Renal cortex interstitium (tissue), 11 donors: ENCODE results near the gene ATP6V1G2. TPM values are rescaled to one million over a fixed set of nuclear protein-coding genes. Genes with fewer than 3 reads are reported as not detected.
"Not testable (repeated sequence)": the region's sequence is repeated elsewhere in the genome, so short reads cannot be mapped to it uniquely, and the experiment has no call there.

Experiments
- DNase-seq, 11 donors: peaks; one replicate each; pipeline ENCODE4 v3.0.0-alpha.2; 2013; ENCODE audit warnings: low read depth in 9 of 11, low spot score in 4 of 11; ENCODE audit errors: extremely low read depth in 1 of 11
- polyA plus RNA-seq, 3 donors: library from polyadenylated mRNA; unstranded; fragments of 120-200 nt; gene quantifications; one replicate each; pipeline ENCODE4 v1.2.1, GENCODE V29; 2013; ENCODE audit not compliant: insufficient read length in 3 of 3

The ATP6V1G2 gene
- polyA plus RNA-seq, 3 donors = 5.9 to 11.5 (median 11.0) TPM

DNA sequence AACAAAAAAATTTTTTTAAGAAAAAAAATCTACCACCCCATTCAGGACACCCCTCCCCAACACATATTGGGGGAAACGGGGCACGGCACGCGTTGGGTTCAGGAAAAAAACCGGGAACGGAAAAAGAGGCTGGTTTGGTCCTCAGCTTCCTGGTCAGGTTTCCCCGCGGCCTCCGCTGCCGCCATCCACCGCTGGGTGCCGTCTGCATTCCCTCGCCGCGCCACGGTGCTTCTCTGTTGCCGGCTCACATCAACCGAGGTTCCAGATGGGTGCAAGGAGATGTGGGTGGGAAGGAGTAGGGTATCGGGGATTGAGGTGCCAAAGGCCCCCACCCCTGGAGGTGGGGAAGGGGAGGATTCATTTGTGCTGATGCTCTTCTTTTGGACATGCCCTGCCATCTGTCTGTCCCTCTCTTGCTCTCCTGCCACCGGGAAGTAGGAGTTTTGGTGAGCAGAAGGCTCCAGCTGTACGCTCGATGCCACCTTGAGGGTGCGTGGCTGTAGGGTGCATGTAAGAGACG lies 11.8 kb downstream of the ATP6V1G2 start:
- DNase-seq = no peak

DNA sequence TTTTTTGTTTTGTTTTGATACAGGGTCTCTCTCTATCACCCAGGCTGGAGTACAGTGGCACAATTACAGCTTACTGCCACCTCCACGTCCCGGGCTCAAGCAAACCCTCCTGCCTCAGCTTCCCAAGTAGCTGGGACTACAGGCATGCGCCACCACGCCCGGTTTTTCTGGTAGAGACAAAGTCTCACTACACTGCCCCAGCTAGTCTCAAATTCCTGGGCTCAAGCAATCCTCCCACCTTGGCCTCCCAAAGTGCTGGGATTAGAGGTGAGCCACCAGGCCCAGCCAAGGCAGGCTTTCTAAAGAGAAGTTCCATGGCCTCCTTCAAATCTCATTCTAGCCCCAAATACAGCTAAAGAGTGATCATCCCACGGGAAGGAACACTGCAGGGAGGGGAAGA lies 12.4 kb downstream of the ATP6V1G2 start:
- no peak for DNase-seq

DNA sequence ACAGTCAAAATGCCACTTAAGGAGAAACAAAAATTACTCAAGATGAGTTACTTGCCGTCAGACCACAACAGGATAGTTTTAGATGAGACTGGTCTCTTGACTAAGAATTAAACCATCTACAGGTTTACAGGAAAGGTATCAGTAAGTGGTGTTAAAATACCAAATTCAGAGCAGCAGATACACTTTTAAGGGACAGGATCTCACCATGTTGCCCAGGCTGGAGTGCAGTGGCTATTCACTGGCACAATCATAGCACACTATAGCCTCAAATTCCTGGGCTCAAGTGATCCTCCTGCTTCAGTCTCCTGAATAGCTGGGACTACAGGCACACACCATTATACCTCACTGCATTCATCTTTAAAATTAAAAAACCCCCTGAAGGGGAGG lies 13.0 kb downstream of the ATP6V1G2 start:
- no peak for DNase-seq

DNA sequence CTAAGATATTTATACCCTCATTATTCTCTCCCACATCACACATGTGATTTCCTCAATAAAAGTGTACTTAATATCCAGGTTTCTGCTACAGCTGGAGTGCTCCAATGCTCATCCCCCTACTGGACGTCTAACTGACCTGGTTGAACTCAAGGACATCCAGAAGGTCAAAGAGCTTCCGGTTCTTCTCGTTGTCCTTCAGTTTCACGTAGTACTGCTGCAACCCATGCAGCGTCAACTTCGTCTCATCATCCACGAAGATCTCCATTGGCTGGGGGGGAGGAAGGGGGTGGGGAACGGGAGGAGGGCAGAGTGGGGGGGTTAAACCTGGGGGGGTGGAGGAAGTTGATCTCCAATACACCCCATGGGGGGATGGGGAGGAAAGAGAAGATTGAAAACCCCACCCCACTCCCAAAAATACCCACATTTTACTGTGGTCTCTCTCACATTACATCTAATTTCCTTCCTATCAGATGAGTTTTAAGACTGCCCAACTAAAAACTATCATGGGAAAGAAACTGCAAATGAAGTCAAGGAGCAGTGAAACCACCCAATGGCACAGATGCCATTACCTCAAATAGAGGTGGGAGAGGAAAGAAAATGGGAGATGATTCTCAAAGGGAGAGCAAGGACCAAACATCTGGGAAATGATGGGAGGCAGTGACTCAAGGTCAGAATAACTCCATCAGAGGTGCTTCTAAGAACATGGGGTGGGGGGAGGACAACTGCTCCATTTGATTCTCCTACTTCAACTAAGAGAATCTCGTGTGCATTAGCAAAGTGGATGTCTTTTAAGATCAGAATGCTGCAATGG lies 13.6 kb downstream of the ATP6V1G2 start:
- no peak for DNase-seq

DNA sequence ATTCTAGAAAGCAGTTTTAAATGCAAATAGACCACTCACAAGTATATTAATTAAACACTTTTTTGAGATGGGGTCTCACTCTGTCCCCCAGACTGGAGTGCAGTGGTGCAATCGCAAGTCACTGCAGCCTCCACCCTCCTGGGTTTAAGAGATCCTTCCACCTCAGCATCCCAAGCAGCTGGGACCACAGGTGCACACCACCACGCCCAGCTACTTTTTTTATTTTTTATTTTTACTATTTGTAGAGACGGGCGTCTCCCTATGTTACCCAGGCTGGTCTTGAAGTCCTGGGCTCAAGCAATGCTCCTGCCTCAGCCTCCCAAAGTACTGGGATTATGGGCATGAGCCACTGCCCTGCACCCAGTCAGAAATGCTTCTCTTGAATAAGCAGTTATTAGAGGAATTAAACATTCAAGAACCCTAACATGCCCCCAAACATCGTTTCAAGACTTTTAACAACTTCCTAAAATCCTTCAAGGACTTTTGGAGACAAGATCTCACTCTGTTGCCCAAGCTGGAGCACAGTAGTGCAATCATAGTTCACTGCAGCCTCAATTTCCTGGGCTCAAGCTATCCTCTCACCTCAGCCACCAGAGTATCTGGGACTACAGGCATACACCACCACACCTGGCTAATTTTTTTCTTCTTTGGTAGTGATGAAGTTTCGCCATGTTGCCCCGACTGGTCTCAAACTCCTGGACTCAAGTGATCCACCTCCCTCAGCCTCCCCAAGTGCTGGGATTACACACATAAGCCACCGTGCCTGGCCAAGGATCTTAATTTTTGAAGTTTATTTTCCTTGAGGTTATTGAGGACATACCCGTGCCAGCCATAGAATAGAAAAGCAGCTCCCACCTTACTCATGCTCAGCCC lies 14.4 kb downstream of the ATP6V1G2 start:
- DNase-seq = no peak

DNA sequence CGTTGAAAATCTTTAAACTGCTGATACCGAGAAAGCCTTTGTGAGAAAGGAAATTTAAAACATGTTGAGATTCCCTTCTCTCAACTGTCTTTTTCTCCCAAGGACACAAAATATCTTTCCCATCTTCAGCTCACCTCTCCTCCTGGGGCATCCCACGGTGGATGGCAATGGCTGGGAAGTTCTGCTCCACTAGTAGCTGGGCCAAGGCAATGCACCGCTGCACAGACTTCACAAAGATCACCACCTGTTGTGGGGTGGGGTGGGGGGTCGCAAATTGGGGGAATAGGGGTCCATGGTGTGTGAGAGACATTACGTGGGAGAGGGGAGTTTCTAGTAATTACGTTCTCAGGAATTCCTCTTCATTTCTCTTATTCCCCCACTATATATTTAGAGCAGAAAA lies 15.2 kb downstream of the ATP6V1G2 start:
- DNase-seq = no peak

DNA sequence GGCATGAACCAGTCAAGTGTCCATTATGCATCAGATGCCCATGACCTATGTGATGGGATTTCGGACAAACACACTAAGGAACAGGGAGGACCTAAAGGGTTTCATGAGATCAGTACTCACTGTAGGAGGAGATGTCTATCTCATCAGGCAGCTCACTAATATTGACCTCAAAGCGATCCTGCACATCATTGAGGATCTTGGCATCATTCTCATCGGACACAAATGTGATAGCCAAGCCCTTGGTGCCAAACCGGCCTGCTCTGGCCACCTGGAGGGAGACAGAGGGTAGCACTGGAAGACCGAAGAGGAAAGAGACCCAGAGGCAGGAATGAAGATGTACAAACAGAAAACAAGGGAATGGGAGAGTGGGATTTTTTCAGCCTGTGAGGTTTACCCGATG lies 15.7 kb downstream of the ATP6V1G2 start:
- no peak for DNase-seq

DNA sequence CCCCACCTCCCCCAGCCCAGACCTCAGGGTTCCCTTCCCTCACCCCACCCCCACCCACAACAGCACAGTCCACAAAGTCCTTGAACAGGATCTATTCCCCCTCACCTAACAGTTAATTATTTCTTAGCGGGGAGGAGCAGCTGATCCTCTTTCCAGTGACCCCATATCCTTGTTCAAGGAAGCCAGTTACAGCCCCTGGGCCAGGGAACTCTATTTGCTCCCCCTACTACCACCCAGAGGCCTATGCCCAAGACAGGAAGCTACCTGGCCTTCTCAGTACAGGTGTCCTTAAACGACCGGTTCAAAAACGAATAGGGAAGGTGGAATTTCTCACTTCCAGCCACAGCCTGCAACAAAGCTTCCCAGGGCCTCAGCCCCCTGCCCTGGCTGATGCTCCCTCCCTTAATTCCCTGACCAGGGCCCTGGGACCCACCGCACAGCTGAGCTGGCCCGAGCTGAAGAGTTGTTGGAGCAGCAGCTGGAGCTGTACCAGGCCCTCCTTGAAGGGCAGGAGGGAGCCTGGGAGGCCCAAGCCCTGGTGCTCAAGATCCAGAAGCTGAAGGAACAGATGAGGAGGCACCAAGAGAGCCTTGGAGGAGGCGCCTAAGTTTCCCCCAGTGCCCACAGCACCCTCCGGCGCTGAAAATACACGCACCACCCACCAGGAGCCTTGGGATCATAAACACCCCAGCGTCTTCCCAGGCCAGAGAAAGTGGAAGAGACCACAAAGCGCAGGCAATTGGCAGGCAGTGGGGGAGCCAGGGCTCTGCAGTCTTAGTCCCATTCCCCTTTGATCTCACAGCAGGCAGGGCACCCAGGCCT lies 16.9 kb downstream of the ATP6V1G2 start:
- peak in 1 of 11 donors; percentile 12 for DNase-seq

DNA sequence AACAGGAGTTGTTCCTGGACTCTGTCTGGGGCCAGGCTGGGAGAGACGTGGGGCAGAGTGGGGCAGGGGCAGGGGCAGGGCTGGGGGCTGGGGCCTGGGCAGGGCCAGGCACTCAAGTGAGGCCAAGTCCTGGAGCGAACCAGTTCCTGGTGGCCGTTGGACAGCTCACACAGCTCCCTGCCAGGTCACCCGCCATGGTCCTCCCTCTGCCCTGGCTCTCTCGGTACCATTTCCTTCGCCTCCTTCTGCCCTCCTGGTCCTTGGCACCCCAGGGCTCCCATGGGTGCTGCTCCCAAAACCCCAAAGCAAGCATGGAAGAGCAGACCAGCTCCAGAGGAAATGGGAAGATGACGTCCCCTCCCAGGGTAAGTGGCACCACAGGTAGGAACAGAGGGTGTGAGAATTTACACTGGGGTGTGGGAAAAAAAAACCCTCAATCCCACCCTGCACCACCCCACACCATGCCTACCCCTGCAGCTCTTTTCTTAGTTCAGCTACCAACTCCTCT lies 17.5 kb downstream of the ATP6V1G2 start, which contains the start of gene MCCD1:
Gene MCCD1 (plus strand): TSS at position 142 of the 508 bp plus-strand sequence. CDS start 53 bp downstream, at position 195.
- DNase-seq = no peak

DNA sequence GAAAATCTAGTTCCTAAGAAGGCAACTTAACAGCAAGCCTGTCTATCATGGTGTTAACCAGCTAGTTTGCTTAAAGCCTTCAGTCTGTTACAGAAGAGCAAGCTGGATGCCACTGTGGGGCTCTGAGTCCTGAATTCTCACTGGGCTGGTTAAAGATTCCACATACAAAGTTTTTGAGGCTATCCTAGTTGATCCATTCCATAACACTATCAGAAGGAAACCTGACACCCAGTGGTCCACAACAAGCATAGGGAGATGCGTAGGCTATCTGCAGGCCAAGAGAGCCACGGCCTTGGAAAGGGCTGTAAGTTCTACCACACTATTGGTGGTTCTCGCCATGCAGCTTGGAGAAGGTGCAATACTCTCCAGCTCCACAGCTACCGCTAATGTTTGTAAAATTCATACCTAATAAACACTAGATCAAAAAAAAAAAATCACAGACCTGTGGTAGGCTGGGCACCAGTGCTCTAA lies 18.1 kb downstream of the ATP6V1G2 start:
- DNase-seq = no peak

DNA sequence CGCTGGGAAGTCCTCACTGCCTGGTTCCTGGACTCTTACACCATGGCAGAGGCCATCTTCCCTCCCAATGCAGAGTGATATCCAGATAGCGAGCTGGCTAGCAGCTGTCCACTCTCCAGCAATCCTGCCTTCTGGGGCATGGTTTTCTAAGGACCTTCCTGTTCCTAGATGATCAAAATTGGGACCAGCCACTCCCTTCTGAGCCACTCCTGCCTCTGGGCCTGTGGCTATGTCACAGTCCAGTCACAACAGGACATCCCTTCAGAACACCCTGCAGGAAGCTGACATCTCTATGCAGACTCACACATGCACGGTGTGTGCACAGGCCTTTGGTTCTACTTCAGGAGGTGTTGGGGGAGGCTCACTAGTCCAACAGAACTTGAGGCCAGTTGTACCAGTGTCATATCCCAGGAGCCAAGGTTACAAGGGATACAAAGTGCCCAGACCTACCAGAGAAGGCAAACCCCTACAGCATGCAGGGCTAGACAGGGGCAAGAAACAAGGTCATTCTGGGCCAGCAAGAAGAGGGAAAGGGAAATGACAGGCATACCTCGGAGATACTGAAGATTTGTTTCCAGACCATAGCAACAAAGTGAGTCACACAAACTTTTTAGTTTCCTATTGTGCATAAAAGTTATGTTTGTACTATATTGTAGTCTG lies 20.3 kb downstream of the ATP6V1G2 start:
- DNase-seq = no peak

DNA sequence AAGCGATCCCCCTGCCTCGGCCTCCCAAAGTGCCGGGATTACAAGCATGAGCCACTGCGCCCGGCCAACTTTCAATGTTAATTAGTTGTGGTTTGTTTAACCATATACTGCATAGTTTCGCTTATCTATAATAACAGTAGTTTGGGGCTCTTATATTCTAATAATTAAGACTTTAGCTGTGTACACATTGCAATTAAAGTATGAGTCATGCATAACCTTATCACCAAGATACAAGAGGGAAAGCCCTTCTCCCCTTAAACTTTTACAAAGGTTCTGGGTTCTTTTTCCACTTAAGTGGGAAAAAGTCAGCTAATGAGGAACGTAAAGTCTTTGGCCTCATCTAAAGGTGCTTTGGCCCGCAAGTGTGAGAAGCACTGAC lies 20.9 kb downstream of the ATP6V1G2 start:
- DNase-seq = no peak

DNA sequence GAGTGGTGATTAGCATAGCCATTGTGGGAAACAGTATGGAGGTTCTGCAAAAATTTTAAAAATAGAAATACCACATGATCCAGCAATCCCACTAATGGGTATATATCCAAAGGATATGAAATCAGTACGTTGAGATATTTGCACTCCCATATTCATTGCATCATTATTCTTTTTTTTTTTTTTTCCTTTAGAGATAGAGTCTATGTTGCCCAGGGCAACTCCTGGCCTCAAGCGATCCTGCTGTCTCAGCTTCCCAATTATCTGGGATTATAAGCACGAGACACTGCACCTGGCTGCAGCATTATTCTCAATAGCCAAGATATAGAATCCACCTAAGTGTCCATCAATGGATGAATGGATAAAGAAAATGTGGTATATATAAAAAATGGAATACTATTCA lies 24.6 kb downstream of the ATP6V1G2 start:
- DNase-seq = no peak

DNA sequence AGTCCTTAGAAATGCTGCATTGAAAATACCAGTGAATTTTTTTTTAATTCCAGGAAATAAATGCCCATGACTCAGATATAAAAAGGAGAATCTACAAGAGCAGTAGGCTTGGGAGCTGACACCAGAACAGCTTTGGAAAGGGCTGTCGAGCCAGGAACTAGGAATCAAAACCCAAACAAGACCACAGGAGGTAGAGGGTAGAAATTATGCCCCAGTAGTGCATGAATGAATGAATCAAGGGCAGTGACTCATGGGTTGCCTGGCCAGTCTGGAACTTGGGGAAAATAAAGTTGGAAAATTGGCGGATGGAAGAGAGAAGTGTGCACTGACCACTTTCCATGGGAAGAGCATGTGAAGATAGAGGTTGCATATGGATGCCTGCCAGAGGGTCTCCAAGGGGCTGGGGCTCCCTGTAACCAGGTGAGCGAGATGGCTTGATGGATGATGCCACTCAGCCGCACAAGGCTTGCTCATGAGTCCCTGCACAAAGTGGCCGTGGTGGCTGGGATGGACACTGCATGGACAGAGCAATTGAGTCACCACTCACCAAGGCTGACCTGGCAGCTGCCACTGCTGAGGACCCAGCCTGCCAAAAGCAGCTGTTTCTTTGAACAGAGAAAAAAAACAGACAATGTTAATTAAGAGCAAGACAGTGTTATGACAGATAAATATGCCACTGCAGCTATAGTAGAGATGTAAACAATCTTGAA lies 32.8 kb downstream of the ATP6V1G2 start:
- DNase-seq = no peak

DNA sequence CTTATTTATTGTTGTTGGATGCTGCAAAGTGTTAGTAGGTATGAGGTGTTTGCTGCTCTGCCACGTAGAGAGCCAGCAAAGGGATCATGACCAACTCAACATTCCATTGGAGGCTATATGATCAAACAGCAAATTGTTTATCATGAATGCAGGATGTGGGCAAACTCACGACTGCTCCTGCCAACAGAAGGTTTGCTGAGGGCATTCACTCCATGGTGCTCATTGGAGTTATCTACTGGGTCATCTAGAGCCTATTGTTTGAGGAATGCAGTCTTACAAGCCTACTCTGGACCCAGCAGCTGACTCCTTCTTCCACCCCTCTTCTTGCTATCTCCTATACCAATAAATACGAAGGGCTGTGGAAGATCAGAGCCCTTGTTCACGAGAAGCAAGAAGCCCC lies 36.4 kb downstream of the ATP6V1G2 start:
- no peak for DNase-seq

DNA sequence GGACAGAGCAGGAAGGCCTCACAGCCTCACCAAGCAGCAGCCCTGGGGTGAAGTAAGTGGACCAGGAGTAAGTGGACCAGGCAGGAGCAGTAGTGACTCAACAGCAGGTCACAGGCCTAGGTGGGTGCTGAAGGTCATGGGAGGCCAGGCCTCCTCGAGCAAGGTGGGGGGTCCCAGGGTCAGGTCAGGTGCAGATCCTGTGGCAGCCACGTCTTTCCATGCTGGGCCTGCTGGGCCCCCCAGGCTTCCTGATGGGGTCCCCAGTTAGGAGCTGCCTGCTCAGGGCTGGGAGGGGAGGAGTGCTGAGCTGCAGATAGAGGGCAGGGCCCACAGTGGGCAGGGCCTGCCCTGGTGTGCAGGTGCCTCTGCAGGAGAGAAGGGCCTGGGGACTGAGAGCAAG lies 37.4 kb downstream of the ATP6V1G2 start:
- DNase-seq = not testable (repeated sequence)

DNA sequence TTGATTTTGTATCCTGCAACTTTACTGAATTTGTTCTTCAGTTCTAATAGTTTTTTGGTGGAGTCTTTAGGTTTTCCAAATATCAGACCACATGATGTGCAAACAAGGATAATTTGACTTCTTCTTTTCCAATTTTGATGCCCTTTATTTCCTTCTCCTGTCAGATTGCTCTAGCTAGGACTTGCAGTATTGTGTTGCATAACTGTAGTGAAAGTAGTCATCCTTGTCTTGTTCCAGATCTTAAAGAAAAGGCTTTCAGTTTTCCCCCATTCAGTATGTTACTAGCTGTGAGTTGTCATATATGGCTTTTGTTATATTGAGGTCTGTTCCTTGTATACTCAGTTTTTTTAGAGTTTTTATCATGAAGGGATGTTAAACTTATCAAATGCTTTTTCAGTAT lies 43.8 kb downstream of the ATP6V1G2 start:
- DNase-seq = no peak

DNA sequence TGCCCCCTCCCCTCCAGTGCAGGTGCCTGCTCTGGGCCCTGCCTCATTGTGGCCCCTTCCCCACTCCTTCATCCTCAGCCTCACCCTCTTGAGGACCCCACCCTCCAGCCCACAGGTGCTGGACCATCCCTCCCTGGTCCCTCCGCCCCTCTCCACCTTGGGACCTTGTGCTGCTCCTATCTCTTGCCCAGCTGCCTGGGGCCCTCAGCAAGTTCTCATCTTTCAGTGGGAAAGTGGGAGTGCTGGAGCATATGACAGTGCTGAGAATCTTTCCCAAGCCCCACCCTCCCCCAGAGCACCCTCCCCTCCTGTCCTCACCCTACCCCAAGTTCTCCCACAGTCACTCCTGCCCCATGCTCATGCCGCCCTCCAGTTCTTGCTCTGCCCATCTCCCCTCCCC lies 46.8 kb downstream of the ATP6V1G2 start:
- not testable (repeated sequence) for DNase-seq
